GM21717 (cell line): Measurements from ENCODE around the gene FSTL4.
"Not testable (repeated sequence)": the region's sequence is repeated elsewhere in the genome, so short reads cannot be mapped to it uniquely, and the experiment has no call there.

Source experiments
- ATAC-seq: cut with Tn5 transposase; IDR thresholded peaks from one replicate; pipeline ENCODE4 v1.9.1; 2021; ENCODE audit warnings: mild to moderate bottlenecking, moderate library complexity; ENCODE audit not compliant: unreplicated experiment

The FSTL4 gene

DNA sequence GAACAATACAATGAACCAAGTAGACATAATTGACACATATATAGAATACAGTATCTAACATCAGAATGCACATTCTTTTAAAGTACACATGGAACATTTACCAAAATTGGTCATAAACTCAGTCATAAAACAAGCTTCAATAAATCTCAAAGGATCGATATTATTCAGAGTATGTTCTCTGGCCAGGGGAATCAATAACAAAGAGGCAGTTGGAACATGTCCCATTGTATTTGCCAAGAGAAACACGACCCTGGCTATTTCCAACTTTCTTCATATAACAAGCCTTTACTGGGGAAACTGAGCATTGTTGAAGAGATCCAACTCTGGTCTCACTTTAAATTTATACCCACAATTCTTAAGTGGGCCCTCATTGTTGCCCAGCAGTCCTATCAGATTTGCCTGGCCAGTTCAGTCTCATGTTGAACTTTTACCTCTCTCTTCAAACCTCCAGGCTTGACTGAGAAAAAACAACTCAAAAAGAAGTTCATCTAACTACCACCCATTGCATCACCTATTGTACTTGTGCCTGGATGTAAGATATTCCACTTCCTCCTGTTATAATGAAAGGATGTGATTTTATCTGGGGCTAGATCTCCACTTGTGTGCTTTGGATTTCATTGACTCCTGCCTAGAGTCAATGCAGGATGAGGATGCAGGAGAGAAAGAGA, 398.1 kb downstream of the FSTL4 start:
- ATAC-seq, result no peak

DNA sequence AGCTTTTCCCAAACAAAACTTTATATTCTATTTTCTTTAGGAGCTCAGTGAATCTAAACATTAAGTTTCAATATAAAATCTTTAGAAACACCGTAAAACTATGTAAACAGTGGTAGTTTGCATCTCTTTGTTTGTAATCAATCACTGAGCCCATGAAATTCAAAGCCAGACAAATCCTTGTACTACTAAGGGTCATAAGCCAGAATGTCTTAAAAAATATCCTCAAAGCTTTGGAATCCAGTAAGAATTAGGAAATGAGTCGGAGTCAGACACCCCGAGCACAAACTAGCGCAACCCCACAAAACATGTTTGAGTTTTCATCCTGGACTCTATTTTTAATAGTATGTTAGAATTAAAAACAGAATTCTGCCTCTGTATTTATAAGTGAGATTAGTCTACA, 406.7 kb downstream of the FSTL4 start:
- no peak for ATAC-seq

DNA sequence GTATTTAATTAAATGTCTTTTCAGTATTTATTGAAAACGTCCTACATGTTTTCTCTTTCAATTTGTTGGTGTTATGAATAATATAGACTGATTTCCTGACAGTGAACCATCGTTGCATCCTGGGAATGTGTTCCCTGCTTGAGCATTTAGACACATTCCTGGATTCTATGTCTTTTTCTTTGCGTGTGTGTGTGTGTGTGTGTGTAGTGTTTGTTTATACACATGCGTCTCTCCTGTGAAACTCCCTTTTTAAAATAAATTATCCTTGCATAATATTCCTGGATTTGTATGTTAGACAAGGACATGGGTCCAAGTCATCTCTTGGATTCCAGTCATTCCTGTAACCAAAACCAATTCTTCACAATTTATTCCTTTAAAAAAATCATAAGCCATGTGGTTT, 407.1 kb downstream of the FSTL4 start:
- ATAC-seq, result no peak

DNA sequence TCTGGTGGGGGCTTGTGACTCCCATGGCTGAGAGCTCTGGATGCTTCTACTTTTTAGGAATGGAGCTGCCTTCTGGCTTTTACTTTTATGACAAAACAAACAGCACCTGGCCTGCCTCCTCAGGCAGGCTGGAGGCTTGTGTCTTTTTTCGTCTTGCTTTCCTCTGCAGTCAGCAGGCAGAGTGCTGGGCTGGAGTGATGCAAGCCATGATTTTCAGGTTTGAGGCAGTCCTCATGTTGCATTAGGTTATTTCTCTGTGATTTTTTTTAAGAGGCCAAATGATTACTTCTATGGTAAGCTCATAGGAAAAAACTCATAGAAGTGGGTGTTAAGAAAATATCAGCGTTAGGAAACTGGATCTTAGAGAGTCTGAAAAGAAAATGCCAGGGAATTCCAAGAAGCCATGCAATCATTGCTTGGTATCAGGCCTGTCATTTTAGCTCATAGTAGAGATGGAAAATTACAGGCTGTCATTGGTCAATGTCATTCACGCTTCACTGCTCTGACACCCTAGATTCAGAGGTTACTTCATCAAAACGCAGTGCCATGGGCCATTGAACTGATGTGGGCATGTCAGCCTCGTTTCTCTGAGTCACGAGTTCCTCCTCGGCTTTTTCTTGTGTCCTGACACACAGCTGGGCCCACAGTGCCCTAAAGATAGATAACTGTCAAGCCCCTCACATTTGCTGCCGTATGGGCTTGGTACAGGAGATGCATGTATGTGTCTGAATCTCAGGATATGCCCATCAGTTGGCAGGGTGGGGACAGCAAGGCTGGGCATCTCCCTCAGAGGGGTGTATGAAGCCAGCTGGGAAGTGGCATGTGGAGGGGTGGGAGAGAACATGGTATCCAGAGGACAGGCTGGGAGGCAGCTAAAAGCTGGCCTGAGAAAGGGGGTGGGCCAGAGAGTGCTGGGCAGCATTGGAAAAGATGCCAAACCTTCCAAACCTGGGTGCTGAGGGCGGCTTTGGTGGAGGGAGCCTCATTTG, 408.7 kb downstream of the FSTL4 start:
- no peak for ATAC-seq

DNA sequence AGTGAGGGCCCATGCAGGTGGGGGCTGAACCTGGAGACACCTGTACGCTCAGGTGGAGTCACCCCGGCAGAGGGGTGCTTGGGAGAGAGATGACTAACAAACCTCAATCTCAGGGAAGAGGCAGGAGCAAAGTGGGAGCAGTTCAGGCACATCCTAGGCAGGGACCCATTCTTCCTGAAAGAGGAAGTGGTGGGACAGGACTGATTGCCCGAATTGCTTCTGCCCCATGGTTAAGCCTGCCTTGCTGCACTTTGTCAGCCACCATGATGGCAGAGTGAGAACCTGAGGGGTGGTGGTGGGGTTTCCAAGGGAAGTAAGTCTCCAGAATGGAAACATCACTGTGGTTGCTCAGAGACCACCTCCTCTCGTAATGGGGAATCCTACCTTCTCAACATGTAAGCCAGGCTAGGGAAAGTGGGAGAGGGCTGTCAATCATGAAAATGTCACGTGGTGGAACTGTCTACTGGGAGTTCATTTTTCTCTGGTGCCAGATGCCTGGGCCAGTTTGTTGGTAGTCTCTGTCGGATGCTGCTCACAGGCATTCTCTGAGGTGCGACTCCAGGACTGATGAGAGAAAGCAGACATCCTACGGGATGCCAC, 410.2 kb downstream of the FSTL4 start:
- ATAC-seq, result no peak

DNA sequence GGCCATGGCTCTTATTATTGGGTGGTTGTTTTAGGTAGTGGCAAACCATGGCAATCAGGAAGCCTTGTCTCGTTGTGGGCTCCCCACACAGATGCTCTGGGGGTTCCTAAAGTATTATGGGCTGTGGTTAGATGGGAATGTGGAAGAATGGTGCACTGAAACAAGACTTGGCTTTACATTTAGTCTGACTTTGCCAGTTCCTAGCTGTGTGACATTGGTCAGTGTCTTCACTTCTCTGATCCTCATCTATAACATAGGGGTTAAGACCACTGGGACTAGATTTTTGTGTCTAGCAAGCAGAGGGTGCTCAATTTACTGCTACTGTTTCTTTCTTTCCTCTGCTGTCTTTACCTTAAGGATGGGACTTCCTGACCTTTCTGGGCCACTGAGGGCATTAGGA, 411.0 kb downstream of the FSTL4 start:
- no peak for ATAC-seq

DNA sequence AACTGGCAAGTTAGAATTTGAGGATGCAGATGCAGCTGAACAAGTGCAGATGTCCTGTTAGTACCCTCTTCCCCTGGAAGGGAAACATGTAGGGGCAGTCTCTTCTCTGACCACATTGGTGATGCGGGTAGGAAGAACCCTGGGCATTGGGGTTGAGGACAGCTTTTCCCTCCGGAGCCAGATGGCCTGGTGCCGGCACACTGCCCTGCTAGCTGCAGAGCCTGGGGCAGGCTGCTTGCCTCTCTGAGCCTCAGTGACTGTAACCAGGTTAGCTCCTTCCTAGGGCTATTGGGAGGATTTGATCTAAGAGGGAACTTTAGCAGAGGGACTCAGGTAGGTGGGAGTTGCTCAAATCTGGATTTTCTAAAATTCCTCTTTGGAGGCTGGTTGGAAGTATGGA, 412.1 kb downstream of the FSTL4 start:
- ATAC-seq, result no peak

DNA sequence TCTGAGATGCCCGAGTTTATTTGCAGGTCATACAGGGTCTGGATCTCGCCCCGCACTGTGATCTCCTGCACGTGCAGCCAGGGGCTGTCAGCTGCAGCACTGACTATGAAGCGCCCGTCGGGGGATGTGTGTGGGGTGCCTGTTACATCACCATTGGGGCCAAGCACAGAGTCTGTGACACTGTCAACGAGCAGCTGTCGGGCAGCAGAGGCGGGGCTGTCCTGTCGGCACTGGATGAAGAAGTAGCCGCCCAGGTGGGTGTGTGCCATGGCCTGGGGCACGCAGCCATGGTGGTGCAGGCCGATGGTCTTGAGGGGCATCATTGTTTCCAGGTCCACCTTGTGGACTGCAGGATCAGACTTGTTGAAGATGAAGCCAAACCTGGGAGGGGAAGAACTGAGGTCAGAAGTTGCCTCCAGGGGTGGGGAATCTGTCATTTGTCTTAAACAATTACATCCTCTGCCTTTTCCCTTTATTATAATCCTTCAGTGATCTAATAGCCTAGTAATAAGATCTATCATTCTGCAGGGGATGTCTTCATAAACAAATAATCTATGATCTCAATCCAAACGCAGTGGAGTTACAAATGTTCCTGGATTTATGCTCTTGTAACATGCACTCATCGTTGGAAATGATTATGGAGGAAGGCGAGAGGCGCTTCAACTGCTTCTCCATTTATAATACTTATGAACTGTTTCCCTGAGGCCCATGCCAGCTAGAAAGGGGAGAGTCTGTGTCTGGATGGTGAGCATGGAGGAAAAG, 412.7 kb downstream of the FSTL4 start:
- no peak for ATAC-seq

DNA sequence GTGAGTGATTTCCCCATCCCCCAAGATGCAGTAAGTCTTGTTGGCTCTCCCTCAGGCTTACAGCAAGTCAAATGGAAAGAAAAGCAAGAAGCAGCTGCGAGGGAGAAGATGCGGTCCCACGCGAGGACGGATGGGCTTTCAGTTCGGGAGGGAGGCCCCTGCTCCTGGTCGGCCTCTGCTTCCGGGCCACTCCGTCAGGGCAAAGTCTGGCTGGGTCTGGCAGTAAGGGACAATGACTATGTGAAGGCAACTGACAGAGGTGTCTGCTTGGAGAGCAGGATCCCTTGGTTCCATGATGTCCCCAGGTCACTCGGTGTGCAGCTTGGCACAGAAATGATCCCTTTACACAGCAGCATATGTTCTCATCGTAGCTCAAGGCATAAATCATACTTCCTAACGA, 413.8 kb downstream of the FSTL4 start:
- no peak for ATAC-seq

DNA sequence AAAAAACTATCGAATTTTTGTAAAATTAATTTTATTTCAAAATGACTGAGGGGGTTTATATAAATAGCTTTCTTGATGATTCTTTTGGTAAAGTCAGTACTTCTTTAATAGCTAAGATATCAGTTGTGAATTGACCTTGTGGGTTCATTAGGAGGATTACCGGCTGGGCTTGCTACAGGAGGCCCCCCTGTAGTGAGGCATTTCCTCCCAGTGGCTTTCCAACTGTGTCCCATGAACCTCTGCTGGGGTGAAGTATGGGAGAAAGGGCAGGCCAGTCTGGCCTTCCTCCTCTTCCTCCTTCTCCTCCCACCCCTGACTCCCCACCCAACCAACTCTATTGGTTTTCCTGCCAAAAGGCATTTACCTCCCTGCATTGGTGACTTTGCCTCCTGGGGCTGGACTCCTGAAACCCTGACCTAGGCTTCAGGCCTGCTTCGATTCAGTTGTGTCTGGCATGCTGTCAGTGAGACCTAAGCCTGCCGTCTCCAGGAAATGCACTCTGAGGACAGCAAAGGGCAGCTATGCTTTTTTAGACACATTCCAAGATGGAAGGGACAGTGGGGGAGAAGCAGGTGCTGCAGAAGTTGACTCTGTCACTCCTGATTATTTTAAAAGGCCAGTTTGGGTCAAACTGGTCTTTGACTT, 415.8 kb downstream of the FSTL4 start:
- ATAC-seq, result no peak

DNA sequence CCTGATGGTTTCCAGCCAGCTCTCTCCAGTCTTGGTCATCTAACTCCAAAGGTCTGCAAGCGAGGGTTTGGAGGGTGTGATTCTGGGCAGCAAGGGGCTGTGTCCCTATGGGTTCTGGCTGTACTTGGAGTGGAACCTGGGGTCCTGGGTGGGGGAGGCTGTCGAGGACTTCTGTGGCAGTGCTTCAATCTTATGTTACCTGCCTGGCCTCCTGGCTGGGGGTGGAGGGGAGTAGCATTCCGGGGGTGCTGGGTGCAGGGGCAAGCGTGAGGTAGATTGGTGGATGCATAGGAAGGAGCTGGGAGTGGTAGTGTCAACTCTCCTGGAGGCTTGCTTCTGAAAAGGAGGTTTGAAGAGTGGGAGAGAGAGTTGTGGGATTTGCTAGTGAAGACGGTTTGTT, 417.1 kb downstream of the FSTL4 start:
- no peak for ATAC-seq

DNA sequence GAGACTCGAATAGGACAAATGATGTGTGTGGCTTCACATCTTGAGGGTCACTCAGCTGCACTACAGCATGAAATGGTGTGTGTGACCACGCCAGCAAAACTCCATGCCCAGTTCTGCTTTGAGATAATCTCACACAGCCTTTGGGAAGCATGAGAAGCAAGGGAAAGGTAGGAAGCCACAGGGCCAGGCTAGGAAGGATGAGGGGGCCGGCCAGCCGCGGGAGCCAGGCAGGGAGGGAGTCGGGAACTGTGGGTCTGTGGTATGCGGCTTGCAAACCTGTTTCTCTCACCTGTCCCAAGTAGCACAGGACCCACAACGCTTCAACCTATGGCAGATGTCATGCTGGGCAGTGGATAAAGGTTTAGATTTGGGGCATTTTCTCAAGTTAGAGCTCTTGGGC, 418.5 kb downstream of the FSTL4 start:
- ATAC-seq, result no peak

DNA sequence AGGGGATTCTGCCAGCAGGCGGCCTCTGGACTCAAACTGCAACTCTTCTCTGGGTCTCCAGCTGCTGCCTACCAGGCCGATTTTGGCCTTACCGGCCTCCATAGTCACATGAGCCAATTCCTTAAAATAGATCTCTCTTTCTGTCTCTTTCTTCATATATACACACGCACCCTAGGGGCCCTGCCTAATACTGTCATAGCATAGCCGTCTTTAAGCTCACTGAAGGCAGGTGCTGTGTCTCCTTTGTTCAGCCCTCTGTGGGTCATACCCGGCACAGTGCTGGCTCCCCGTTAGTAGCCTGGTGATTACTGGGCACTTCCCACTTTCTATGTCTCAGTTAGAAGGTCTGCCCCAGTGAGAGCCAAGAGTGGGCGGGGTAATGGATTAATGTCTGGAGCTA, 419.6 kb downstream of the FSTL4 start:
- ATAC-seq, result no peak

DNA sequence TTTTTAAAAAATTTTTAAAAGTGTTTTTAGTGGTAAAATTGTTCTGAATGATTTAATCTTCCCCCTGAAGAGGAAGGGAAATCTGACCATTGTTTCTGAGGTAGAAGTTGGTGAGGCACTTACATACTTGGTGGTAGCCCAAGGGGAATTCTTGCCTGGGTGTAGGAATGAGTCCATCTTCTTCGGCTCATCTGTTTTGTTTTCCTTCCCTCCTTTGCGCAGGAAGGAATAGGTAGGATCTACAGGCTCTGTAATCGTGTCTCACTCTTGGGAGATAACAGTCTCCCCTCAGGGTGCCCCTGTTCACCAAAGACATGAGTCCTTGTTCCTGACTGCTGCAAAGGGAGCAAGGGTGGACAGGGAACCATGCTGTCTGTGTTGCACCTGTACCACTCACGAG, 422.5 kb downstream of the FSTL4 start:
- ATAC-seq, result no peak

DNA sequence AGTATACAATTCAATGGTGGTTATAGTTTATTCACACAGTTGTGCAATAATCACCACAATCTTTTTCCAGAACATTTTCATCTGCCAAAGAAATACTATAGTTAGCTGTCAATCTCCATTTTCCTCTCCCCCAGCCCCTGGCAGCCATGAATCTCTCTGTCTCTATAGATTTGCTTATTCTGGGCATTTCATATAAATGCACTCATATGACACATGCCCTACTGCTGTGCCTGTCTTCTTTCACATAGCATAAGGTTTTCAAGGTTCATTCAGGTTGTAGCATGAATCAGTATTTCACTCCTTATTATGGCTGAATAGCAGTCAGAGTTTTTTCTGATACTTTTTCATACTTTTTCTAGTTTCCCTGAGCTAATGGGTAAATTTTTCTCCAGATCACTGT, 432.9 kb downstream of the FSTL4 start:
- ATAC-seq, result no peak

DNA sequence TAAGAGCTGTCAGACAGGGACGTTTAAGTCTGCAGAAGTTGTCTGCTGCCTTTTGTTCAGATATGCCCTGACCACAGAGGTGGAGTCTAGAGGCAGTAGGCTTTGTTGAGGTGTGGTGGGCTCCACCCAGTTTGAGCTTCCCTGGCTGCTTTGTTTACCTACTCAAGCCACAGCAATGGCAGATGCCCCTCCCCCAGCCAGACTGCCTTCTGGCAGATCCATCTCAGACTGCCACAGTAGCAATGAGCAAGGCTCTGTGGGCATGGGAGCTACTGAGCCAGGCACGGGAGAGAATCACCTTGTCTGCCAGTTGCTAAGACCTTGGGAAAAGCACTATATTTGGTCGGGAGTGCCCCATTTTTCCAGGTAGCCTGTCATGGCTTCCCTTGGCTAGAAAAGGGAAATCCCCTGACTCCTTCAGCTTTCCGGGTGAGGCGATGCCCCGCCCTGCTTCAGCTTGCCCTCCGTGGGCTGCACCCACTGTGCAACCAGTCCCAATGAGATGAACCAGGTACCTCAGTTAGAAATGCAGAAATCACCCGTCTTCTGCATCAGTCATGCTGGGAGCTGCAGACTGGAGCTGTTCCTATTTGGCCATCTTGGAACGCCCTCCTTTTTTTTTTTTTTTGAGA, 441.5 kb downstream of the FSTL4 start:
- ATAC-seq, result not testable (repeated sequence)

DNA sequence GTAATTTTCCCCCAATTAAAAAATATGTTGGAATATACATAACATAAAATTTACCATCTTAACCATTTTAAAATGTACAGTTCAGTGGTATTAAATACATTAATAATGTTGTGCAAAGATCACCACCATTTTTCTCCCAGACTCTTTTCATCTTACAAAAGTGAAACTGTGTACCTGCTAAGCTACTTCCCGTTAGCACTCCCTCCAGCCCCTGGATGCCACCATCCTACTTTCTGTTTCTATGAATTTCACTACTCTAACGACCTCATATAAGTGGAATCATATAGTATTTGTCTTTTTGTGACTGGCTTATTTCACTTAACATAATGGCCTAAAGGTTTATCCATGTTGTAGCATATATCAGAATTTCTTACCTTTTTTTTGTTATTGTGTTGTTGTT, 447.6 kb downstream of the FSTL4 start:
- no peak for ATAC-seq

DNA sequence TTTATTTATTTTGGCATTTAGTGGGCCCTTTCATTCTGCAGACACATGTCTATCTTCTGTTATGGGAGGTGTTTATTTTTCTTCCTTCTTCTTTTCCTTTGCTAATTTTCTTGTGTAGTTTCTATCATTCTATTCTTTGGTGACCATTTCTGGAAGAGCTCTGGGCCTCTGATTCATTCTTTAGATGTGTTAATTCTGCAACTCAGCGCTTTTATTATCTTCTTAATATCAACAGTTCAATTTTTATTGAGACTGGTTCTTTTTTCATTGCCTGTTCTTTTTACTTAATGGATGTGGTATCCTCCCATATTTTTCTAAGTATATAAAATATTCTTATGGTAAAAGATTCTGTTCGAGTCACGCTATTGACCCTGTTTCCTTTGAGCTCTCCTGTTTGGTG, 448.5 kb downstream of the FSTL4 start:
- ATAC-seq, result no peak

DNA sequence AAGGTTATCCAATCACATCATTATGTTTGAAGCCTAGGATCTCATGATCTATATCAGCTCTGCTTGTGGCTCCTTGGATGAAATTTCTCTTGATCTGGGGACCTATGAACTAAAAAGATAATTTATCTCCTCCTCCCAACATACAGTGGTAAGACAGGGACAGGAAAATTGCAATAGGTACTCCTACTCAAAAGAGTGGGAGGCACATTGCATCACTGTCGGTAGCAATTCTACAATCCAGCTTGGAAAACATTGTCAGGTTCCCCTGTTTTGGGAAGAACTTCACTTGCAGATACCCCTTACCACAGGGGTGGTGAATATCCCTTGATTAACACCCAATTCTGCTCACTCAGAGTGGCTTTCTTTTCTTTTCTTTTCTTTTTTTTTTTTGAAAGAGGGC, 452.8 kb downstream of the FSTL4 start:
- no peak for ATAC-seq

DNA sequence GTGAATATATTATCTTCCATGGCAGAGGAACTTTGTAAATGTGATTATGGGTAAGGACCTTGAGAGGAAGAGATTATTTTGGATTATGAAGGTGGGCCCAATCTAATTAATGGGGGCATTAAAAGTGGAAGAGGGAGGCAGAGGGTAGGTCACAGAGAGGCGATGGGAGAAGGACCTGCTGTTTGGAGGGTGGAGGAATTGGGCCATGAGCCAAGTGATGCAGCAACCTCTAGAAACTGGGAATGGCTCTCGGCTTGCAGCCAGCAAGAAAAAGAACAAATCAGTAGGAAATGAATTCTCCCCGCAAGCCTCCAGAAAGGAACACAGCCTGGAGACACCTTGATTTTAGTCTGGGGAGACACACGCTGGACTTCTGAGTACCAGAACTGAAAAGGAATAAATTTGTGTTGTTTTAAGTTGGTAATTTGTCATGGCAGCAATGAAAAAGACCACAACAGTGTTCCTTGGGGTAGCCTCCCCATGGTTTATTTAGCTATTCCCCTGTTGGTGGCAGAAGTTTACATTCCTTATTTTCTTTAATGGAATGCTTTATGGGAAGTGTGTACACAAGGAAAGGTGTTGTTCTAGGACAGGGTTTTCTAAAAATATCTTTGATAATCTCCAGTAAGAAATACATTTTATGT, 456.9 kb downstream of the FSTL4 start:
- no peak for ATAC-seq
